GM12892 (cell line): ENCODE data around the gene ARHGDIB.

Experiments
- POLR2A ChIP-seq: IDR thresholded peaks from 2 replicates; pipeline ENCODE4 v1.6.1; 2011; ENCODE audit warnings: low read depth, low read length, control low read depth
- POLR2AphosphoS5 ChIP-seq: IDR thresholded peaks from 2 replicates; pipeline ENCODE4 v1.6.1; 2011; ENCODE audit warnings: low read depth, low read length, control low read depth

DNA sequence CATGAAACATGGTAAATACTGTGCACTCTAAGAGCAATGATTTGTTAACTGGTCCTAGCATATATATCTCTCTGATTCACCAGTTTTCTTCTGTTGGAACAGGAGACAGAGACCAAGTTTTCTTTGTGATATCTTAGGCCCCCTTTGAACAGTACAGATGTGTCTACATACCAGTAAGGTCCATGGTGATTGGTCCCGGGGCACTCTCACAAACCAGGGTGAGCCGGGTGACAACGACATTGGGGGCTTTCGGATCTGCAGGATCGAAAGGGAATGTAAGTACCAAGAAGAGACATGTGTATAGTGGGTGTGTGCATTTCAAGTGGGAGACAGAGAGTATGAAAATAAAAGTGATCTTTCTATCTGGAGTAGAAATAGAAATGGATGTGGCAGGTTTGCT, 11.8 kb downstream of the ARHGDIB start:
- TF ChIP-seq POLR2A (no peak; the same call in 1 of the 2 replicates), POLR2AphosphoS5 (no peak)
